Fibroblast of mammary gland (primary cell): ENCODE results near the gene SUCLG2.
"Not testable (repeated sequence)": the region's sequence is repeated elsewhere in the genome, so short reads cannot be mapped to it uniquely, and the experiment has no call there.

Source experiments
- DNase-seq: peaks from one replicate; pipeline ENCODE4 v3.0.0-alpha.2; 2010; ENCODE audit warnings: low read depth
- H3K4me3 ChIP-seq: 2 replicates; pipeline ENCODE4 v1.5.1; 2011; ENCODE audit warnings: low read depth, mild to moderate bottlenecking, low read length, moderate library complexity; ENCODE audit not compliant: control insufficient read depth
- CTCF ChIP-seq: conservative IDR thresholded peaks from 2 replicates; pipeline ENCODE4 v1.5.1; 2011; ENCODE audit warnings: low read depth, low read length, inconsistent platforms; ENCODE audit not compliant: control insufficient read depth, insufficient read depth

The SUCLG2 gene

GRCh38 chr3:67540198-67540894, 114.1 kb downstream of the SUCLG2 start:
- H3K4me3 ChIP-seq = no peak overlapping the region
- DNase-seq = no peak
- TF ChIP-seq CTCF = no peak

- not testable (repeated sequence) for H3K4me3 ChIP-seq, DNase-seq
These were observed 117.2 kb downstream of the SUCLG2 start for GRCh38 chr3:67537203-67537602.

DNA sequence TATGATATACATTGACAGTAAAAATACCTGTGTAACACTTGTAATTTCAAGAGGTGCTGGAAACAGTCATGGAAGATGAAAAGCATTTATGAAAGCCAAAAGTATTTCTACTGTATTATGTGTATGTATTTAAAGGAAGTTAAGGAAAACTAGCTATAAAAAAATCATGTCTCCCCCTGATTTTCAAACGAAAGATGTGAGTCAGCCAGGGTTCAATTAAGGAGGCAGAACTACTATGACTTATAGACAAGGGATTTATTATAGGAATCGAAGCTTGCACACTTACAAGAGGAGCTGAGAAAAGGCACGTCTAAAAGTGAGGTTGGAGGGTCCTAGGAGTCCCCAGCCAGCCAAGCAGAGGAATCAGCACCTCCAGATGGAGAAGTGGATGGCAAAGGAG, 119.4 kb downstream of the SUCLG2 start:
- no peak overlapping the region for H3K4me3 ChIP-seq
- DNase-seq = peak; percentile 43
- no peak for TF ChIP-seq CTCF

DNA sequence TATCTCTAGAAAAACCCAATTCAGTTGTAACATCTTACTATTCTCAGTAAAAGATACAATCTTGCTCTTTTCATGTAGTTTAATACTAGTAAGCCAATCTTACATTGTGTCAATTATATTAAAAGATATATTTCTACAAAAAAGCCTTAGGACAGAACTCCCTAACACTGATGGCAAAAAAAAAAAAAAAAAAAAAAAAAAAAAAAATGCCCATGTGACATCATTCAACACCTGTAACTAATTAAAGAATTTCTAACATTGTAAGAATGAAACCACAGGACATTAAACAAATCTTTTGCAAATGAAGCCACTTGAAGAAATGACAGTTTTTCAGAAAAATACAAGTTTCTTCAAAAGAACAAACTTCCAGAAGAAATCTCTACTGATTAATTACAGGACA, 119.8 kb downstream of the SUCLG2 start:
- no peak for TF ChIP-seq CTCF
- peak; percentile 28 for DNase-seq
- H3K4me3 ChIP-seq = no peak overlapping the region

GRCh38 chr3:67531181-67532101, 123.0 kb downstream of the SUCLG2 start:
- no peak overlapping the region for H3K4me3 ChIP-seq
- peak; percentile 20 for DNase-seq
- no peak for TF ChIP-seq CTCF

- DNase-seq = peak; percentile 37
- H3K4me3 ChIP-seq = no peak overlapping the region
- TF ChIP-seq CTCF = no peak
These were observed 124.5 kb downstream of the SUCLG2 start for GRCh38 chr3:67529915-67530314.

GRCh38 chr3:67529337-67529736, 125.1 kb downstream of the SUCLG2 start:
- H3K4me3 ChIP-seq = no peak overlapping the region
- no peak for TF ChIP-seq CTCF
- DNase-seq = peak; percentile 17
